SK-N-SH (cell line): ENCODE measurements around the gene NR1H4. TPM values are rescaled to one million over a fixed set of nuclear protein-coding genes. Genes with fewer than 3 reads are reported as not detected.

Experiments used
- CTCF ChIA-PET: fragments of 300-600, 350-600 bp; formaldehyde crosslinking; extraction: SDS; loops from one replicate; lab custom pipeline; 2021; lab: Yijun Ruan, JAX
- POLR2A ChIA-PET: fragments of 350-600 bp; sonication (Branson Sonifier 250); formaldehyde crosslinking; extraction: SDS; loops from one replicate; lab custom pipeline; 2020; ENCODE audit warnings: antibody characterized with exemption, inconsistent platforms; lab: Yijun Ruan, JAX
- DNase-seq: peaks from one replicate; pipeline ENCODE4 v3.0.0; 2012
- H2AFZ ChIP-seq: fragments of 200-600 bp; sonication (generic); 2 replicates; pipeline ENCODE4 v1.8.1; 2016; ENCODE audit warnings: antibody characterized with exemption, mild to moderate bottlenecking, low read depth
- H3F3A ChIP-seq: fragments of 200-600 bp; sonication (generic); replicated peaks from 2 replicates; pipeline ENCODE3; 2016; ENCODE audit warnings: antibody characterized with exemption, mild to moderate bottlenecking; ENCODE audit not compliant: insufficient read depth
- H3K27ac ChIP-seq, 2 experiments: fragments of 200-500 bp in 1 of 2; fragments of 200-600 bp in 1 of 2; sonication (Bioruptor generic) in 1 of 2; sonication (generic), shearing (Covaris generic) in 1 of 2; 2 replicates each; pipeline versions ENCODE4 v1.5.1 to v1.6.1; 2014 to 2016; ENCODE audit warnings: low read depth in 2 of 2, inconsistent platforms in 1 of 2, low read length in 1 of 2, mild to moderate bottlenecking in 1 of 2, mixed read lengths in 1 of 2
- H3K27me3 ChIP-seq: fragments of 200-600 bp; sonication (generic), shearing (Covaris generic); 2 replicates; pipeline ENCODE4 v1.6.1; 2016; ENCODE audit warnings: mixed run types; ENCODE audit not compliant: insufficient read depth
- H3K36me3 ChIP-seq, 2 experiments: fragments of 200-500 bp in 1 of 2; fragments of 200-600 bp in 1 of 2; sonication (Bioruptor generic) in 1 of 2; sonication (generic) in 1 of 2; replicated peaks in 1 of 2; 2 replicates each; pipeline versions ENCODE3 to v1.5.1; 2014 to 2016; ENCODE audit warnings: low read length in 1 of 2, mild to moderate bottlenecking in 1 of 2; ENCODE audit not compliant: insufficient read depth in 2 of 2, control insufficient read depth in 1 of 2
- H3K4me1 ChIP-seq, 2 experiments: fragments of 200-500 bp in 1 of 2; fragments of 200-600 bp in 1 of 2; sonication (Bioruptor generic) in 1 of 2; sonication (generic), shearing (Covaris generic) in 1 of 2; 2 replicates each; pipeline versions ENCODE4 v1.5.1 to v1.6.1; 2014 to 2016; ENCODE audit warnings: low read depth in 1 of 2, low read length in 1 of 2, mixed run types in 1 of 2; ENCODE audit not compliant: insufficient read depth in 2 of 2, control insufficient read depth in 1 of 2
- H3K4me2 ChIP-seq: fragments of 200-600 bp; sonication (generic), shearing (Covaris generic); 2 replicates; pipeline ENCODE4 v1.6.1; 2017; ENCODE audit warnings: mixed run types
- H3K4me3 ChIP-seq, 2 experiments: fragments of 200-500 bp in 1 of 2; fragments of 200-600 bp in 1 of 2; sonication (Bioruptor generic) in 1 of 2; sonication (generic), shearing (Covaris generic) in 1 of 2; 2 replicates each; pipeline versions ENCODE4 v1.5.1 to v1.8.1; 2014 to 2016; ENCODE audit warnings: low read depth in 2 of 2, inconsistent platforms in 1 of 2, low read length in 1 of 2, mild to moderate bottlenecking in 1 of 2, mixed read lengths in 1 of 2, moderate library complexity in 1 of 2
- H3K79me2 ChIP-seq: fragments of 200-600 bp; sonication (generic); 2 replicates; pipeline ENCODE4 v1.8.1; 2017; ENCODE audit warnings: mild to moderate bottlenecking; ENCODE audit not compliant: insufficient read depth
- H3K9ac ChIP-seq: fragments of 200-600 bp; sonication (generic); 2 replicates; pipeline ENCODE4 v1.6.1; 2017; ENCODE audit warnings: mixed run types
- H3K9me2 ChIP-seq: fragments of 200-600 bp; sonication (generic); 2 replicates; pipeline ENCODE4 v1.6.1; 2017; ENCODE audit warnings: mixed run types
- H3K9me3 ChIP-seq: fragments of 200-600 bp; sonication (generic); 2 replicates; pipeline ENCODE4 v1.6.1; 2017; ENCODE audit warnings: mixed run types, mild to moderate bottlenecking, moderate library complexity
- H4K20me1 ChIP-seq: fragments of 200-600 bp; sonication (generic); 2 replicates; pipeline ENCODE4 v1.6.1; 2017; ENCODE audit warnings: mild to moderate bottlenecking, mixed run types; ENCODE audit not compliant: insufficient read depth
- CTCF ChIP-seq: fragments of 200-600 bp; sonication (generic); IDR thresholded peaks from 2 replicates; pipeline ENCODE4 v1.6.1; 2017; ENCODE audit warnings: antibody characterized with exemption, mild to moderate bottlenecking, moderate library complexity
- ELF1 ChIP-seq: IDR thresholded peaks from 2 replicates; pipeline ENCODE4 v1.4.0; 2012
- EZH2phosphoT487 ChIP-seq: fragments of 200-600 bp; sonication (generic); IDR thresholded peaks from 2 replicates; pipeline ENCODE4 v1.6.1; 2017; ENCODE audit warnings: low read depth, mixed run types, mild to moderate bottlenecking, antibody characterized with exemption, moderate library complexity, borderline replicate concordance
- FOSL2 ChIP-seq: IDR thresholded peaks from 2 replicates; pipeline ENCODE4 v1.4.0; 2012; ENCODE audit warnings: low read depth, mild to moderate bottlenecking, moderate library complexity, borderline replicate concordance
- FOXM1 ChIP-seq: IDR thresholded peaks from 2 replicates; pipeline ENCODE4 v1.4.0; 2012; ENCODE audit warnings: low read depth, mild to moderate bottlenecking
- GABPA ChIP-seq: IDR thresholded peaks from 2 replicates; pipeline ENCODE4 v1.4.0; 2012; ENCODE audit warnings: low read depth, mild to moderate bottlenecking
- GATA2 ChIP-seq: sonication (generic); formaldehyde crosslinking; IDR thresholded peaks from 2 replicates; pipeline ENCODE4 v1.5.0; 2020; ENCODE audit warnings: mild to moderate bottlenecking, missing genetic modification reagents
- IRF3 ChIP-seq: fragments of 150-350 bp; IDR thresholded peaks from 2 replicates; pipeline ENCODE4 v1.6.1; 2016; ENCODE audit warnings: mild to moderate bottlenecking, low read depth, low read length
- MEF2A ChIP-seq: IDR thresholded peaks from 2 replicates; pipeline ENCODE4 v1.4.0; 2012; ENCODE audit warnings: low read depth, borderline replicate concordance
- POLR2AphosphoS5 ChIP-seq: IDR thresholded peaks from 2 replicates; pipeline ENCODE4 v1.6.1; 2012; ENCODE audit warnings: low read depth, low read length
- RAD21 ChIP-seq: IDR thresholded peaks from 2 replicates; pipeline ENCODE4 v1.6.1; 2012; ENCODE audit warnings: mild to moderate bottlenecking, low read length
- RFX5 ChIP-seq: IDR thresholded peaks from 2 replicates; pipeline ENCODE4 v1.6.1; 2012; ENCODE audit warnings: mild to moderate bottlenecking, improper control_type of control experiment, low read length
- SIN3A ChIP-seq: IDR thresholded peaks from 2 replicates; pipeline ENCODE4 v1.6.1; 2012; ENCODE audit warnings: low read depth, mild to moderate bottlenecking, low read length, moderate library complexity, borderline replicate concordance
- TEAD4 ChIP-seq: IDR thresholded peaks from 2 replicates; pipeline ENCODE4 v1.4.0; 2012; ENCODE audit warnings: mild to moderate bottlenecking, borderline replicate concordance; ENCODE audit not compliant: insufficient read depth
- USF2 ChIP-seq: fragments of 150-350 bp; IDR thresholded peaks from 2 replicates; pipeline ENCODE4 v1.6.1; 2017; ENCODE audit warnings: antibody characterized with exemption, low read length, low read depth, borderline replicate concordance
- YY1 ChIP-seq: IDR thresholded peaks from 2 replicates; pipeline ENCODE4 v1.4.0; 2012; ENCODE audit warnings: low read depth, mild to moderate bottlenecking
- ZBTB33 ChIP-seq: IDR thresholded peaks from 2 replicates; pipeline ENCODE4 v1.4.0; 2012; ENCODE audit warnings: low read depth, borderline replicate concordance
- WGBS: methylation state at CpG from one replicate; pipeline ENCODE4 v1.1.6; 2017; ENCODE audit warnings: low lambda C conversion rate; 5-methylcytosine and 5-hydroxymethylcytosine counted together
- polyA plus RNA-seq, 3 experiments: library from polyadenylated mRNA; depleted of rRNA; stranded (reverse); fragments of >200 nt; gene quantifications; 2 replicates each; pipeline ENCODE4 v1.2.3, GENCODE V29; 2012

NR1H4 gene
- polyA plus RNA-seq, 1 of the 3 experiments (the other 2 are of a cell fraction): not detected

- no peak for TF ChIP-seq ZBTB33
- no peak for TF ChIP-seq EZH2phosphoT487
- no peak for TF ChIP-seq FOXM1
- TF ChIP-seq GATA2 (CRISPR knock-in tag): no peak
Measured at GRCh38 chr12:100564905-100565467, 91.3 kb downstream of the NR1H4 start (continued).

GRCh38 chr12:100565987-100566545 lies 92.4 kb downstream of the NR1H4 start:
- Histone ChIP-seq H3K4me3 (no peak overlapping the region), H3K9ac (no peak overlapping the region), H3K9me2 (no peaks in the 10 kb centered on the region), H4K20me1 (no peaks in the 10 kb centered on the region), H2AFZ (no peak overlapping the region), H3K36me3 (no peaks in the 10 kb centered on the region), H3K4me2 (no peak overlapping the region), H3F3A (no peaks in the 10 kb centered on the region), H3K27ac (no peak overlapping the region), H3K9me3 (no peaks in the 10 kb centered on the region), H3K27me3 (no peaks in the 10 kb centered on the region), H3K4me1 (no peaks in the 10 kb centered on the region), H3K79me2 (no peaks in the 10 kb centered on the region)
- DNase-seq: no peak
- ChIA-PET POLR2A (no interaction called here), CTCF (interaction anchor here (0.5 to 2.6 kb wide), 4 partner anchors 10 to 331 kb away, joined by 3 to 10 read pairs (median 8); no protein-coding TSS in a partner anchor)
- WGBS: 60% methylated on average over 3 of the region's 3 CpGs
- TF ChIP-seq CTCF (no peak), USF2 (no peak), GABPA (no peak), YY1 (no peak), FOXM1 (no peak), FOSL2 (no peak), RFX5 (no peak), EZH2phosphoT487 (no peak), POLR2AphosphoS5 (no peak), SIN3A (no peak), ELF1 (no peak), MEF2A (no peak), RAD21 (no peak), TEAD4 (no peak), IRF3 (no peak)
